ENCODE results near the gene RUNX2.
"Not testable (repeated sequence)": the region's sequence is repeated elsewhere in the genome, so short reads cannot be mapped to it uniquely, and the experiment has no call there.

The RUNX2 gene

DNA sequence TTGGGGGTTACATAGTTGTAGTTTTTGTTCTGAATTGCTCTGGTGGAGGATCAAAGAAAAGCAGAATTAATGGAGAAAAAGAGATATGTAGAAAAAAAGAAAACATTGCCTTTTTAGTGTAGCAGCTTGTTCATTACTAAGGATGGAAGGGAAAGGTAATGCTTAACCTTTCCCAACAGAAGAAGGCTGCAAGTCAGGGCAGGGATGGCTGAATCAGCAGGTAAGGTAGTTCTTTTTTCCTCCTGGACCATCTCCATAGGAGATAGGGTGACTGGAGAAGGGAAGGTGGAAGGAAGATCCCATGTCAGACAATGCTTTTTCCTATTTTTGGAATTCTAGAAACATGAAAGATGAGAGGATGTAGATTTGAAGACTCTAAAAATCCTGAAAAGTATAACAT is 129.0 kb downstream of the RUNX2 start:
- no peak for DNase-seq (ENCODE audit: low read depth, low spot score)

DNA sequence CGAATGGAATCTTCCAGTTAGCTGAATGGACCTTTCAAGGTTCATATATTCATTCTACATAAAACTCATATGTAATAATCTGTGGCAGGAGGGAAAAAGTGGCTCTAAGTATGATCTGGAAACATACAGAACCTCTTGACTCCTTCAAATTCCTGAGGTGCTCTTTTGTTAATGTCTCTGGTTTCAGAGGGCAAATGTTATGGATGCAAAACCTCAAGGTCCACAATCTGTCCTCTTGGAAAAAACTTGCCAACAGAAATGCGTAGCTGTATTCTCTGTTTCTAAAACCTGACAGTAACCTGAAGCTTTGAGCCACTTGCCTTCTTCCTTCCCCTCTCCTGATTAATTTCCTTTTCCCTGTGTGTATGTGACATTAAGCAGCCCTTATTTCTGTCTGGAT is 130.5 kb downstream of the RUNX2 start:
- no peak for DNase-seq (ENCODE audit: low read depth, low spot score)

DNA sequence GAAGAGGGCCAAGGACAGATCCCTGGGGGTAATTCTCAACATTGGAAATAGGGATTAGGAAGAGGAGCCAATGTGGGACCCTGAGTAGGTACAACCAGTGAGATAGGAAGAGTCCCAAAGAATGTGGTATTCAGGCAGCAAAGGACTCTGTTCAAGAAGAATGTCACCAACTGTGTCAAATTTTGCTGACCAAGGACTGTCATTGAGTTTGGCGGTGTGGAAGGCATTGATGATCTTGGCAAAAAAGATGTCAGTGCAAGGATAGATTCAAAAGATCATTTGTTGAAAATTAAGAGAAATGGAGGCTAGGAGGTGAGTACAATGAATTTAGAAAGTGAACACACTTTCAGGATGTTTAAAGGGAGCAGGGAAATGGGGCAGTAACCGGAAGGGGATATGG is 132.0 kb downstream of the RUNX2 start:
- no peak for DNase-seq (ENCODE audit: low read depth, low spot score)

DNA sequence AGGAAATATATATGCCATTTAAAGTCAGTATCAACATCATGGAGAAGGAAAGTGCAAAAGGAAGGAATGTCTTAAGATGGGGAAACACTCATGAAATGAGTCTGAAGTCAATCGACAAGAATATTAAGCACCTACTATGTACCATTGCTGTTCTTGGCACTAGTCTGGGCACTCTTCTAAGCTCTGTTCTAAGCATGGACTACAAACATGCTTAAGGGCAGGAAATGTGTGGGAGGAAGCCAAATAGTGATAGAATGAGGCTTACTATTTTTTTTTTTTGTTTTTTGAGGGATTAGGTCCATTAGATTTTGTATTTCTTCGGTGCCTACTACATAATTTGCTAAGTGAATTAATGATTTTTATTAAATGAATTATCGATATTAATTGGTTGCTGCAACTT is 133.4 kb downstream of the RUNX2 start:
- no peak for DNase-seq (ENCODE audit: low read depth, low spot score)

DNA sequence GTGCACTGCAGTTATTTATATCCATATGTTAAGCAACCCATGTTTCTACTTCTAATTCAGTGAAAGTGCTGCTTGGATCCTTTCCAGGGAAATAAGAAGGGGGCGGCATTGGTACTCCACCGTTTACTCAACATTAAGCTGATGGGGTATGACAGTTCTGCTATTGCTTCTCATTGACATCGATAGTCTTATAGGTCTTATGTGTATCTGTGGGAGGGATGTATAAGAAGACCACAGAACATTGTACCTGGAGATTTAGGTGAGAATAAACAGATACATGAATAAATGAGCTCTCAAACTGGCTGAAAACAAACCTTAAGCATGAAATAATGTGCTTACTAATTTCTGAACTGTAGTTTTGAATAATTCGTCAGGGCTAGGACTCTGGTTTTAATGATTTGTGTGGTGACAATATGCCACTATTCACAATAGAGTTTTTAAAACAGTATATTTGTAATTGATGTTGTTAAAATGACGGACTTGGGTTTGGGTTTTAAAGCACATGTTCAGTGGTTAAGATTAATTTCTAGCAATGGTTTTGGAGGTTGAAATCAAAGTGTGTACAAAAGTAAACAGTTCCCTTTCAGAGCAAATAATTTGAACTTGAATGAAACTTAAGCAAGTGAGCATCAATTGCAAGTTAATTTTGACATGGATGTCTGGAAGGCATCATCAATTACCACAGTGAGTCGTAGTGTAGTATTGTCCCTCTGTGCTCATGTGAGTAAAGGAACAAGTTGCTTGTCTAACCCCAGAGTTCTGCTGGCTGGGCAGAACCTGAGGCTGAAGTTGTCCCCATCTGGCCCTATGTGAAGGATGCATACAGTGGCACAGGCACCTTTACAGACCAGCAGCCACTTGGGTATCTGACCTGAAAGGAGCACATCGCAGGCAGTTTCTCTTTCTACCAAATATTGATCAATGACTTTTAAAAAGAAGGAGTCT is 134.3 kb downstream of the RUNX2 start:
- DNase-seq (ENCODE audit: low read depth, low spot score) = no peak

GRCh38 chr6:45464685-45465084 is 136.6 kb downstream of the RUNX2 start:
- DNase-seq (ENCODE audit: low read depth, low spot score) = no peak

DNA sequence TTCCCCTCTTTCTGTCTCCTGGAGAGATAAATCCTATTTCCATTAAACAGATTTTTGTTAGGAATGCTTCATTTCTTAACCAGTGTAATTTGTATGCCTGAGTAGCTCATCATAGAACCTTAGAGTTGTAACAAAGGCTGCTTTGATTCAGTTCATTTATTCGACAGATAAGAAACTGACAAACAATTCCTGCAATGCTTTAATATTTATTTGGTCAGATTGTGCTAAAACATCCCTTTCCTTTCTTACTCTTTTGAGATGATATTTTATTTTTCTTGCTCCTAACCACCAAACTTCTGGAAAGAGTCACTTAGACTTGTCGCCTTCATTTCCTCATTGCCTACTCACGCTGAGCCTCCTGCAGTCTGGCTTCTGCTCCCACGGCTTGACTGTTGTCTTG is 138.6 kb downstream of the RUNX2 start:
- no peak for DNase-seq (ENCODE audit: low read depth, low spot score)

- DNase-seq (ENCODE audit: low read depth, low spot score) = not testable (repeated sequence)
These were observed 139.3 kb downstream of the RUNX2 start for GRCh38 chr6:45467417-45467816.

GRCh38 chr6:45467853-45468252 is 139.7 kb downstream of the RUNX2 start:
- DNase-seq (ENCODE audit: low read depth, low spot score) = no peak

GRCh38 chr6:45469663-45470062 is 141.5 kb downstream of the RUNX2 start:
- DNase-seq (ENCODE audit: low read depth, low spot score) = no peak

GRCh38 chr6:45470131-45470738 is 142.1 kb downstream of the RUNX2 start:
- DNase-seq (ENCODE audit: low read depth, low spot score) = no peak

DNA sequence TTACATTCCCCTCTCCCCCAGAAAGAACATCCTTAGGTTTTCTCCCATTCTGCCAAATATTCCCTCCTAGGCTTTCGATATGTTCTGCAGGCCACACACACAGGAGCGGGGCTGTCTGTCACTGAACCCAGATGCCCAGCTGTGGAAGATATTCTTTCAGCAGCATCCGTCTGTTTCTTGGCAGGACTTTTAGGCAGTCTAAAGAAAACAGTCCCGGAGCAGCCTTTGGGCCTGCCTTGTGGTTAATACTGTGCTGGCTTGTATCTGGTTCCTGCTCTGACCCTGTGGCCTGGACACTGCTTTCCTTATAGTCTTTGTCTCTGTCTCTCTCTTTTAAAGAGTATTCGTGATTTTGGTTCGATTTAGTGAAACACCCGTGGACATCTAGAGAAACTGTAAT is 144.3 kb downstream of the RUNX2 start:
- no peak for DNase-seq (ENCODE audit: low read depth, low spot score)

DNA sequence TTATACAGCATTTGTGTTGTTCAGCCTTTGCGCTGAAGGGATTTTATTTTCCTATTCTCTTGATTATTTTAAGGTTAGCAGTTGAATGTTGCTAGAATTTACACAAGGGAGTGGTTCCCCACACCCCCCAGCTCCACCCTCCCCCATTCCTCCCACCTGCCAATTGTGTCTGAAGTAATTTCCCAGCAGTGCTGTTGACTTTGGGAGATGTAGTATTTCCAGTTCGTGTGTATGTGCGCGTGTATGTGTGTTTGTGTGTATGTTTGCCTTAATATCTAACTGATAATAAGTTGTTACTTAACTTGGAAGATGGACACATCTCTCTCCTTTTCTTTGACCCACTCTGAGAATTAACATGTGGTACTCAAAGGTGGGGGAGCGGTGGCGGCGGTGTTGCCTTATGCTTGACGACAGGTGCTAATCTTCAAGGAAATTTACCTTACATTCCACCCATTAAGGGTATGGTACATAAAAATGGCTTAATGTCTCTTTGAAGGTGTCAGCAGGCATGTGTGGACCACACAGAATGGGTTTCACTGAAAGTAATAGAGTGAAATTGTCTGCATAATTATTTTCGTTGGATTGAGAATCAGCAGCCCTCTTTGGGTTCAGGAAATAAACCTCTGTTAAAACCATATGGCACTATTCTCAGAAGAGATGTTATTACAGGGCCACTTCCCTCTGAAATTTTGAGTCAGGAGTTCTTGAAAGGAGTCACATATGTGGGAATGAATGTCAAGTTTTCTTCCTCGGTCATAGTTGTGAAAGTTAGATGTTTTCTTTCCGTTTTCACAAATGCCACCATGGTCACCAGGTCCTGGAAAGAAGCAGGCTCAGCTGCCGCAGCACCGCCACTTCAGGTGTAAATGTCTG is 145.2 kb downstream of the RUNX2 start:
- no peak for DNase-seq (ENCODE audit: low read depth, low spot score)

DNA sequence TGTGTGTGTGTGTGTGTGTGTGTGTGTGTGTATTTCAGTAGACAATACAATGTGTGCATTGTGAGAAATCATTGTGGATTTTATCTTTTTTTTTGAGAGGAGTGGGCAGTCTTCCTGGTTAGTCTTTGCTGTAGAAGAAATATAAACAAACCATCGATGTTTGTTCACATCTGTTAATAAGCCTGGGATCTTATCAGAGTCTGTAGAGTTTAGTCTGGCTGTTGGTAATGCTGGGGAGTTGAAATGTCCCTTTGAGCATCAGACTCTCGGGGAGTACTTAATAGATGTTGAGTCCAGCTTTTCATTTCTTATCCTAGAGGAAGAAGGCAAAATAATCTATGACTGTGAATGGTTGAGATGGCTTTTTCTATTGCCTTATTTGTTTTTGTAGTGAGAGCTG is 146.2 kb downstream of the RUNX2 start:
- DNase-seq (ENCODE audit: low read depth, low spot score) = no peak

- no peak for DNase-seq (ENCODE audit: low read depth, low spot score)
These were observed 148.2 kb downstream of the RUNX2 start for GRCh38 chr6:45476341-45476740.

DNA sequence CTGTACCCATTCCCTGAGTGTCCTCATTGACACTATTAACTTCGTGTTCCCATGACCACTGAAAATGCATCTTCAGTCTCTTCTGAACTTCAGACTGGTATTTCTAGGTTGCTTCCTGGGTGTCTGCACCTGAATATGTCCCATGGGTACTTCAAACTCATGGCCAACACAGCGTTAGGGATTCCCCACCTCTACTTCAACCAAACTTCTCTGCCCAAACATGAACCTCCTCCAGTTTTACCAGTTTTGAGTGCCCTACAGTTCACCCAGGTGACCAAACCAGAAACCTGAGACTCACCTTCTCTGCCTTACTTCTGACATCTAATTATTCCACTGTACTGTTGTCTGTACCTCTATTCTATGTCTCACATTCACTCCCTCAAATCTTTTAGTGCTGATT is 149.1 kb downstream of the RUNX2 start:
- DNase-seq (ENCODE audit: low read depth, low spot score) = no peak

DNA sequence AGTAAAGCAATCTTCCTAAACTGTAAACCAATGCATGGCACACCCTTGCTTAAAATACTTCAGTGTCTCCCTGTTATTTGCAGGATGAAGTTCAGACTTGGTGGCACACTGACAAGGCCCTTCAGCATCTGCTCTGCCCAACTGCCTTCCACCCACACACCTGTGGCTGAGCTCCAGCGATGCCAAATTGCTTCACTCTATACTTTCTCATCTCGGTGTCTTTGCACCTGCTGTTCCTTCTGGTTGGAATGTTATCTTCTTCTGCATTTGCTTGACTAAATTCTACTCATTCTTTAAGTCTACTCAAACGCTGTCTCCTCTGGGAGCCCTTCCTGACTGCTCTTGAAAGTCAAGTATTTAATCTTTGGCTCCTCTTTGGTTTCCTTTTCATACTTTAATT is 149.7 kb downstream of the RUNX2 start:
- DNase-seq (ENCODE audit: low read depth, low spot score) = no peak

- DNase-seq (ENCODE audit: low read depth, low spot score) = no peak
These were observed 150.1 kb downstream of the RUNX2 start for GRCh38 chr6:45478240-45478639.

DNA sequence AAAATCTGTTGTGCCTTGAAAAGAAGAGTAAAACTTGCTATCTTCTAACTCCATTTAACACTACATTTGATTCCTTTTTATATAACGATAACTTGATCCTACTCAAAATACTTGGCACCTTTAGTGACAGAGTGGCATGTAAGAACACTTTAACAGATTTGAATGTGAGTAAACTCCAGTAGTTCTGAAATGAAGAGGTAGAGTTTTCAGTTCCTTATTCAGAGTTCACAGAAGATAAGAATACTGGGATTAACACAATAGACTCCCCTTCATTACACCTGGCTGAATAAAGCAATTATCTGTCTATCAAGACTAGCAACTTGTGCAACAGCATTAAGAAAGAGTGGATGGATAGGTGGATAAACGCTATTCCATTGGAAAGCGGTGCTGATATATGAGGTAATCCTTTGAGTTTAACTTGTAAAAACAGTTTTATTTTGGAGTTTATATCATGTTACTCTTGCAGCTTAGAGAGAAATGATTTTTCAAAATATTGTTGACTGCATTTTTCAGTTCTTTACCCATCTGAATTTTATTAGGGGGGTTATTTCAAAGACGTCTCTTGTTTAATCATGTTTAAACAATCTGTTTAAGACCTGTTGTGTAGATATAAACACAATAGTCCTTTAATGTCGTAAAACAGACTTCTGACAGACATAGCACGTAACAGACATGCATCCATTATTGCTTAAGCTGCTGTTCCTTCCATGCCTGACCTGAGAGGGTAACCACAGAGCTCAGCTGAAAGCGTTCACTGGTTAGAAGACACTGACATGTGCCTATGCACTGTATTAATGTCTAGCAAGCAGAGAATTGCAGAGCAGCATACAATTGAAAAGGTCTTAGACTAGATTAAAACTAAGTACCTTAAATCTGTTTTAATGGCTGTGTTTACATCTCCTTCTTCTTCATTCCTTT is 152.0 kb downstream of the RUNX2 start:
- DNase-seq (ENCODE audit: low read depth, low spot score) = no peak

DNA sequence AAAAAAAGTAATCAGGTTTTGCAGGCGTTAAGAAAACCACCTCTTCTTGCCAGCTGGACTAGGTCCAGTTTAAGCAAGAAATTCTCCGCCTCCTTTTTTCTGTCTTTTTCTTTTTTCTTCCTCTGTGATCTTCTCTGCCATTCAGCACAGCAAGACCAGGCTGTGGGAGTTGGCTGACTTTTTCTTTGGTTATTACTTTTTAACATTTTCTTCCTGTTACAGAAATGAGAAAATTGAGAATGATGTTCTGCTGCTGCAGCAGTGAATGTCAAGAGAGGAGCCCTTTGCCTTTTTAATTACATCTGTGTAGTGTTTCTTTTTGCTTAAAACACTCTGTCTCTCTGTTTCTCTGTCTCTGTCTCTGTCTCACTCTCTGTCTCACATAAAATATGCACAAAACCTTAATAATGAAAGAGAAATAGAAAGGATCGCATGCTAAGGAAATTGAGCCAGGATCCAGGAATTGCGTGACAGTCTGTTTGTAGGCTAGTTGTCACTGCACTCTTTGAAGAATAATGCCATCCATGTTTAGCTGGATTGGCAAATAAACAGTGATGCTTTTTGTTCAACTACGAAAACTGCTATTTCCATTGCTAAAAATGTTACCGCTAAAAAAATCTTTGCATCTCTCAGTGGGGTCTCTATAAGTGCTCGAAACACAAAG is 152.8 kb downstream of the RUNX2 start:
- no peak for DNase-seq (ENCODE audit: low read depth, low spot score)

DNA sequence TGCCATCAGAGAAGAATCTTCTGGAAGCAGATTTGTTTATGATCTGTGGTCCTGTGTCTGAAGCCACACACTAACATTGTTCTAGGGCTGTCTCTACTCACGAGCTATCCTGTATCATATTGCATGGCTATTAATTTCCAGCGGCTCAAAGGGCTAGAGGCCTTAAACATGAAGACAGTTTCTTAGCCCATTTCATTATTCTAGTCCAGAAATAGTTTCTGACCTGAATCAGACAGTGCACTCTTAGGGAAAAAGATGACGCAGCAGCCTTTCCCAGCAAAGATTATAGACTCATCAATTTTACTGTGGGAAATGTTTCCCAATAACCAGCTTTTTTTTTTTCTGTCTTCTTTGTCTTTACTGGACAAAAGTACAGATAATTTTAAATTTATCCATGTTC is 154.9 kb downstream of the RUNX2 start:
- no peak for DNase-seq (ENCODE audit: low read depth, low spot score)
